Astrocyte of the cerebellum (primary cell): Measurements from ENCODE around the gene LHPP.

Experiments used
- DNase-seq: peaks from one replicate; pipeline ENCODE4 v3.0.0-alpha.2; 2011; ENCODE audit warnings: low read depth
- H3K4me3 ChIP-seq: 2 replicates; pipeline ENCODE4 v1.5.1; 2011; ENCODE audit warnings: mild to moderate bottlenecking, low read depth, low read length, moderate library complexity
- CTCF ChIP-seq: IDR thresholded peaks from 2 replicates; pipeline ENCODE4 v1.5.1; 2012; ENCODE audit warnings: low read length, low read depth, moderate library complexity, mild to moderate bottlenecking; ENCODE audit errors: missing control alignments
- in situ Hi-C: cut with HindIII; loops from 2 replicates; pipeline ENCODE4 v1.10.0; 2017; ENCODE audit warnings: low sequenced_read_pairs

Gene LHPP

GRCh38 chr10:124612611-124613498, 151.2 kb downstream of the LHPP start:
- in situ Hi-C loops: no loop called here
- H3K4me3 ChIP-seq: no peak overlapping the region
- DNase-seq: no peak
- no peak for TF ChIP-seq CTCF

GRCh38 chr10:124614003-124614659, 152.5 kb downstream of the LHPP start:
- no peak overlapping the region for H3K4me3 ChIP-seq
- in situ Hi-C loops: no loop called here
- DNase-seq: no peak
- no peak for TF ChIP-seq CTCF

- H3K4me3 ChIP-seq: no peak overlapping the region
- in situ Hi-C loops: loop anchor here (5.0 kb wide), 1 partner anchor 47 kb away; no protein-coding TSS in a partner anchor
- DNase-seq: no peak
- no peak for TF ChIP-seq CTCF
These were observed 153.6 kb downstream of the LHPP start for GRCh38 chr10:124615259-124615658.

GRCh38 chr10:124616040-124616835, 154.6 kb downstream of the LHPP start:
- in situ Hi-C loops: loop anchor here (5.0 kb wide), 1 partner anchor 46 kb away; no protein-coding TSS in a partner anchor
- TF ChIP-seq CTCF: no peak
- DNase-seq: no peak
- H3K4me3 ChIP-seq: no peak overlapping the region

GRCh38 chr10:124616836-124617130, 155.2 kb downstream of the LHPP start:
- no peak for DNase-seq
- in situ Hi-C loops: loop anchor here (5.0 kb wide), 1 partner anchor 46 kb away; no protein-coding TSS in a partner anchor
- TF ChIP-seq CTCF: no peak
- H3K4me3 ChIP-seq: no peak overlapping the region

GRCh38 chr10:124618470-124619073, 156.9 kb downstream of the LHPP start:
- no peak for TF ChIP-seq CTCF
- no peak overlapping the region for H3K4me3 ChIP-seq
- no peak for DNase-seq
- in situ Hi-C loops: loop anchor here (5.0 kb wide), 1 partner anchor 44 kb away; no protein-coding TSS in a partner anchor
